Suppressor macrophage (primary cell): ENCODE results near the gene SLC19A3.
"Not testable (repeated sequence)": the region's sequence is repeated elsewhere in the genome, so short reads cannot be mapped to it uniquely, and the experiment has no call there.

ENCODE experiments used
- DNase-seq, 4 experiments: peaks; one replicate each; pipeline ENCODE4 v3.0.0-alpha.2; 2020 to 2022

The SLC19A3 gene

GRCh38 chr2:227703280-227703732, 14.5 kb downstream of the SLC19A3 start:
- no peak for DNase-seq

DNA sequence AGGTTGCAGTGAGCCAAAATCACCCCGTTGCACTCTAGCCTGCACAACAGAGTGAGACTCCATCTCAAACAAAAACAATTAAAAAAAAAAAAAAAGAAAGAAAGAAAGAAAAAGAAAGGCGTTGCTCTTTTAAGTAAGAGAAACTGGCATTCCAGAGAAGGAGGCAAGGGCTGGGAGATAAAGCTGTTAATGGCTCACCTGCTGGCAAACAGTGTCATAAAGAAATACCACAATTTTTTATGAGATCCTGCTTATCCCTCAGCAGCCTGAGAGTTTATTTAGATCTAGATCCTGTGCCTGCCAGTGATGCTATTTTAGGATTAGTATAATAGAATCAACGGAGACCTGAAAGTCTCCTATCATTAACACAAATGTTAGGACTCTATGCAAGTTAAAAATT, 16.3 kb downstream of the SLC19A3 start:
- no peak for DNase-seq

- peak in 1 of 4 experiments; percentile 7 for DNase-seq
Measured at GRCh38 chr2:227696990-227697679, 20.7 kb downstream of the SLC19A3 start.

- no peak for DNase-seq
Measured at GRCh38 chr2:227687189-227687588, 30.6 kb downstream of the SLC19A3 start.

DNA sequence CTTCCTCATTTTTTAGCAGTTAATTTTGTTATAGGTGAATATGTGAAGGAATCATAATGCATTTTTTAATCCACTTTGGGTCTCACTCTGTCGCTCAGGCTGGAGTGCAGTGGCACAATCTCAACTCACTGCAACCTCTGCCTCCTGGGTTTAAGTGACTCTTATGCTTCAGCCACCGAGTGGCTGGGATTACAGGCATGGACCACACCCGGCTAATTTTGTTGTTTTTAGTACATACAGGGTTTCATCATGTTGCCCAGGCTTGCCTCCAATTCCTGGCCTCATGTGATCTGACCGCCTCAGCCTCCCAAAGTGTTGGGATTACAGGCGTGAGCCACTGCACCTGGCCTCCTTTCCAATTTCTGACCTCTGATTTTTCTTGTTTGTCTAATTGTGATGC, 33.6 kb downstream of the SLC19A3 start:
- DNase-seq: no peak

- no peak for DNase-seq
Measured at GRCh38 chr2:227677928-227678327, 39.9 kb downstream of the SLC19A3 start.

- DNase-seq: no peak
Measured at GRCh38 chr2:227674485-227674884, 43.3 kb downstream of the SLC19A3 start.

- DNase-seq: peak; percentile 21 to 48 (median 40)
Measured at GRCh38 chr2:227673620-227674019, 44.2 kb downstream of the SLC19A3 start.

- no peak for DNase-seq
Measured at GRCh38 chr2:227671170-227671905, 46.5 kb downstream of the SLC19A3 start.

DNA sequence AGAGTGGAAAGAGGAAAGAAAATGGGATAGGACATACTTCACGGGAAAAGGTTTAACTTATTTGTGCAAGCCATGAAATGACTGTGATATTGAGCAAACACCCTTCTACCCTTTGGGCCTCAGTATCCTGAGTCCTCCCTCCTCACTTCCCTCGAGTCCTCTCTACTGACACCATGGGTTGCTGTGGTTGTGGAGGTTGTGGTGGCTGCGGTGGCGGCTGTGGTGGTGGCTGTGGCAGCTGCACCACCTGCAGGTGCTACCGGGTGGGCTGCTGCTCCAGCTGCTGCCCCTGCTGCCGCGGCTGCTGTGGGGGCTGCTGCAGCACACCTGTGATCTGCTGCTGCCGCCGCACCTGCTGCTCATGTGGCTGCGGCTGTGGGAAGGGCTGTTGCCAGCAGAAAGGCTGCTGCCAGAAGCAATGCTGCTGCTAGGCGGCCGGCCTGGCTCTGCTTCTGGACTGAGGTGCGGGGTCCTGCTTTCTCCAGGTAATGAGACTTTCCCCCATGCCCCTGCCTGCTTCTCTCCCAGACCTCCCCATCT, 51.1 kb downstream of the SLC19A3 start, which contains the start of gene SCYGR5:
SCYGR5 (plus strand) TSS at position 174 of the 540 bp plus-strand sequence; CDS start at position 174, 0 bp downstream.
- DNase-seq: not testable (repeated sequence)

DNA sequence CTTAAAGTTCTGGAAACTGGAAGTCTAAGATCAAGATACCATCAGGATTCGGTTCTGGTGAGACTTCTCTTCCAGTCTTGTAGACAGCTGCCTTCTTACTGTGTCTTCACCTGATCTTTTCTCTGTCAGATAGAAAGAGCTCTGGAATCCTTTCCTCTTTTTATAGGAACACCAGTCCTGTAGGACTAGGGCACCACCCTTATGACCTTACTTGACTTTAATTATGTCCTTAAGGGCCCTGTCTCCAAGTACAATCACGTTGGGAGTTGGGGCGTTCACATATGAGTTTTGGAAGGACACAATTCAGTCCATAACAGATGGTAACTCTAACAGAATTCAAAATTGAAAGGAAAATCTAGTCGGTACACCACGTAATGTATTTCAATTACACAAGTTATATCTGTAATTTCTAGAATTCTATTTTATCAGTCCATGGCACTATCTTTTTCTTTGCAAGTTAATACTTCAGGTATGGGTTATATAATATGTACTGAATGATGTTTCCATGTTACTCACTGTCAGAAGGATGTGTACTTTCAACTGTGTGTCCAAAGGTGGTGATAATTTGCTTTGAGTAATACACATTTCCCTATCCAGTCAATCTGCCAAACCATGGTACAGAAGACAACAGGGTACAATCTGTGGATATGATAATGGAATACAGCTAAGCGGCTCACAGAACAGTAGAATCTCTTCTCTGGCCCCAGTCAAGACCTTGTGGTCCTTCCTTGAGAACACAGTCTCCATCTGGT, 52.5 kb downstream of the SLC19A3 start:
- DNase-seq: no peak

GRCh38 chr2:227661827-227662226, 56.0 kb downstream of the SLC19A3 start:
- no peak for DNase-seq

DNA sequence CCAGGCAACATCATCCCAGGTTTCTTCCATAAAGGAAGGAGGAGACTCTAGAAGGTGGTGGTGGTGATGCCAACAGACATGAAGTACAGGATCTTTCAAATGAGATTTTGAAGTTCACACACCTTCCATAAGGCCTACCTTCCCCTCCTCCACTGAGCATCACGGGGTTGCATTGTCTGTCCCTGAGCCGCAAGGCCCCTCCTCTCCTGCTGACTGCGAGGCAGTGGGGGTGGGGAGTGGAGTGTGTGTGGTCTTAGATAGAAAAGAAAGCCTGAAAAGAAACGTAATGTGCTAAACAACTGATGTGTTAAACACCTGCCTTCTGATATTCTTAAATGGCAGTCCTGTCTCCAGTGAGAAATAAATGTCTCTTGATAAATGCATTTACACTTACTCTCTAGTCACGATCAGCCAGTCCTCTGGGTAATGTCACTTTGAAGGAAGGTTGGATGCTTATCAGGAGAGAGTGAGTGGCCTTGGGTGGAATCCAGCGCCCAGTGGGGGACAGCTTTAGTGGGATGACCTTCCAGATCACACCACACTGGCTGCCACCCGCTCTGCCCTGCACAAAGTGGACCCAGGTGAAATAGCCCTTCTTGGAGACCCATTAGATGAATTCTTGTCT, 56.7 kb downstream of the SLC19A3 start:
- DNase-seq: no peak

- DNase-seq: peak in 2 of 4 experiments; percentile 9 to 14
Measured at GRCh38 chr2:227657199-227657845, 60.5 kb downstream of the SLC19A3 start.

- DNase-seq: peak; percentile 52 to 89 (median 76)
Measured at GRCh38 chr2:227655454-227655853, 62.4 kb downstream of the SLC19A3 start.

DNA sequence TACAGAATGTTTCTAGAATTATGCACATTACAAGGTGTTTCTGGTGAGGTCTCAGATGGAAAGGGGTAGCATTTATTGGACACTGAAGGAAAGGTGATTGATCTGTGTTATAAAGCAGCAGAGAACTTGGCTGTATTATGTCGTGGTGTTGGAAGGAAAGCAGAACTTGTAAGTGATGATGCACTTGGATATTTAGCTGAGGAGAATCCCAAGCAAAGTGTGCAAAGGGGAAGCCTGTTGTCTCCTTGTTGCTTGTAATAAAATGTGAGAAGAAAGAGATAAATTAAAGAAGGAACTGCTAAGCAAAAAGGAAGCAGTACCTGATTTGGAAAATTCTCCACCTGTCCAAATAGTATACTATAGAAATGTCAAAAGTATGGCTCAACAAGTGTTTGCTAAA, 63.4 kb downstream of the SLC19A3 start:
- DNase-seq: peak; percentile 20 to 56 (median 38)

DNA sequence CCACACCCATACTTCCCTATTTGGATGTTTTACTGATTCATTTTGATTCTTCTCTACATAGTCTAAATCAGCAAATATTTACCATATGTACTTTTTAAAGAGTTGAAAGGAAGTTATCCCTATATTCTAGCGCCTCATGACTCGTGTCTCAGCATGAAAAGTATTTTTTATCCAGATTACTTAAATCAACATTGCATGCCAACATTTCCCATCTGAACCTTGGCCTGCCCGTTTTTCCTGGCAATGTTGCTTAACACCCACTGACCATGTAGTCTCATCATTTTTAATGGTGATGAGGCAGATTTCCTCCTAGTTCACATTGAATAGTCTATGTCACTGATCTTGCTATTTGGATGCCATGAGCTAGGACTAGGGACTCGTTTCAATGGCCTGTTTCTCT, 64.4 kb downstream of the SLC19A3 start:
- DNase-seq: peak; percentile 30 to 66 (median 43)

- no peak for DNase-seq
Measured at GRCh38 chr2:227643990-227644551, 73.8 kb downstream of the SLC19A3 start.

DNA sequence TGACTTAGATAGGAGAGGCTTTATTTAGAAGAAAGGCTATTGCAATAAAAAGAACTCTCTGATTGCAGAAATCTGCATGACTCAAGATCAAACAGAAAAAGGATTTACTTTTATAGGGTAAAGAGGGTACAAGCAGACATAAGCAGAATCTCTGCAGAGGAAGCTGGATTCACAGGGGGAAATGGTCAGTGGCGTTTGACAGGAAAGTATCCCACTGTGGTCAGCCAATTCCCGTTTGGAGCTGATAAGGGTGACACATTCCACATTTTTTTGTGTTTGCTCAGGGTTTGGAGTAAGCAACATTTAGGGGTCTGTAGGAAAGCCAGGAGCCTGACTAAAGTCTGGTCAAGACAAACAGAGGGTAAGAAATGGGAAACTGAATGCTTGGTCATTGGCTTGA, 75.2 kb downstream of the SLC19A3 start:
- no peak for DNase-seq

GRCh38 chr2:227634201-227634600, 83.6 kb downstream of the SLC19A3 start:
- no peak for DNase-seq
